ENCODE data around the gene ASGR2. TPM values are rescaled to one million over a fixed set of nuclear protein-coding genes. Genes with fewer than 3 reads are reported as not detected.
"Not testable (repeated sequence)": the region's sequence is repeated elsewhere in the genome, so short reads cannot be mapped to it uniquely, and the experiment has no call there.

Gene ASGR2
- polyA plus RNA-seq, 1 donor (not counting 4 experiments of a cell fraction or from before 2014, with no cell fraction given): not detected

GRCh38 chr17:7088442-7088841 lies 26.2 kb downstream of the ASGR2 start:
- H3K9me3 ChIP-seq (ENCODE audit: control insufficient read depth, low read depth, low read length); H2AFZ ChIP-seq (ENCODE audit: control insufficient read depth, low read length); H3K9me1 ChIP-seq (ENCODE audit: control insufficient read depth, extremely low read depth, insufficient read depth, low read length); H3K36me3 ChIP-seq (ENCODE audit: control insufficient read depth in 2 of 2, extremely low read depth in 1 of 2, insufficient read depth in 2 of 2, low read length in 2 of 2); H3K27ac ChIP-seq (ENCODE audit: control insufficient read depth, insufficient read depth, low read length); H4K20me1 ChIP-seq (ENCODE audit: control insufficient read depth, extremely low read depth, insufficient read depth, low read length); H3K79me2 ChIP-seq (ENCODE audit: control insufficient read depth, insufficient read depth, low read length); H3K9ac ChIP-seq (ENCODE audit: control insufficient read depth, extremely low read depth, insufficient read depth, low read length); H3K4me3 ChIP-seq (ENCODE audit: control insufficient read depth in 2 of 3, extremely low read depth in 1 of 3, insufficient read depth in 2 of 3, low read depth in 1 of 3, low read length in 3 of 3); H3K27me3 ChIP-seq (ENCODE audit: control insufficient read depth, extremely low read depth, insufficient read depth, low read length); dilution Hi-C loops (cut with MboI; ENCODE audit: extremely low pct_ligation_motif_present, low sequenced_read_pairs); DNase-seq (ENCODE audit: low read depth, low spot score): not testable (repeated sequence)
- Histone ChIP-seq H3K4me1 (ENCODE audit: control insufficient read depth, extremely low read depth, insufficient read depth, low read length) (peaks cover 10% of the 10 kb centered on the region), H3K4me2 (ENCODE audit: control insufficient read depth, extremely low read depth, insufficient read depth, low read depth, low read length) (peak overlapping the region; percentile 13)
- peak; percentile 71 for FAIRE-seq

GRCh38 chr17:7084088-7084487 lies 30.5 kb downstream of the ASGR2 start:
- FAIRE-seq: no peak

More at GRCh38 chr17:7084088-7084487, 30.5 kb downstream of the ASGR2 start:
- dilution Hi-C loops (cut with MboI; ENCODE audit: extremely low pct_ligation_motif_present, low sequenced_read_pairs): no loop called here
- H3K9me3 ChIP-seq (ENCODE audit: control insufficient read depth, low read depth, low read length): no peaks in the 10 kb centered on the region
- DNase-seq (ENCODE audit: low read depth, low spot score): no peak
- no peaks in the 10 kb centered on the region for H4K20me1 ChIP-seq (ENCODE audit: control insufficient read depth, extremely low read depth, insufficient read depth, low read length)
- H3K4me1 ChIP-seq (ENCODE audit: control insufficient read depth, extremely low read depth, insufficient read depth, low read length): peaks cover 10% of the 10 kb centered on the region
- no peaks in the 10 kb centered on the region for H3K36me3 ChIP-seq (ENCODE audit: control insufficient read depth in 2 of 2, extremely low read depth in 1 of 2, insufficient read depth in 2 of 2, low read length in 2 of 2)
- no peak overlapping the region for H3K4me2 ChIP-seq (ENCODE audit: control insufficient read depth, extremely low read depth, insufficient read depth, low read depth, low read length)
- no peak overlapping the region for H3K27ac ChIP-seq (ENCODE audit: control insufficient read depth, insufficient read depth, low read length)
- no peak overlapping the region for H3K9ac ChIP-seq (ENCODE audit: control insufficient read depth, extremely low read depth, insufficient read depth, low read length)
- peaks cover 3% of the 10 kb centered on the region for H3K27me3 ChIP-seq (ENCODE audit: control insufficient read depth, extremely low read depth, insufficient read depth, low read length)
- H3K4me3 ChIP-seq (ENCODE audit: control insufficient read depth in 2 of 3, extremely low read depth in 1 of 3, insufficient read depth in 2 of 3, low read depth in 1 of 3, low read length in 3 of 3): no peak overlapping the region
- no peaks in the 10 kb centered on the region for H3K9me1 ChIP-seq (ENCODE audit: control insufficient read depth, extremely low read depth, insufficient read depth, low read length)
- TF ChIP-seq EZH2 (IDR thresholded peaks at IDR 0.05; ENCODE audit: low read length) (no peak), CTCF (optimal IDR thresholded peaks at IDR 0.05 in 1 of 3, IDR thresholded peaks at IDR 0.05 in 1 of 3, conservative IDR thresholded peaks at IDR 0.05 in 1 of 3; ENCODE audit: extremely low read depth in 1 of 3, insufficient read depth in 2 of 3, low read length in 3 of 3) (no peak)
- H2AFZ ChIP-seq (ENCODE audit: control insufficient read depth, low read length): no peak overlapping the region
- H3K79me2 ChIP-seq (ENCODE audit: control insufficient read depth, insufficient read depth, low read length): no peaks in the 10 kb centered on the region

All from keratinocyte (primary cell).